ENCODE data around the gene NPAS3.

DNA sequence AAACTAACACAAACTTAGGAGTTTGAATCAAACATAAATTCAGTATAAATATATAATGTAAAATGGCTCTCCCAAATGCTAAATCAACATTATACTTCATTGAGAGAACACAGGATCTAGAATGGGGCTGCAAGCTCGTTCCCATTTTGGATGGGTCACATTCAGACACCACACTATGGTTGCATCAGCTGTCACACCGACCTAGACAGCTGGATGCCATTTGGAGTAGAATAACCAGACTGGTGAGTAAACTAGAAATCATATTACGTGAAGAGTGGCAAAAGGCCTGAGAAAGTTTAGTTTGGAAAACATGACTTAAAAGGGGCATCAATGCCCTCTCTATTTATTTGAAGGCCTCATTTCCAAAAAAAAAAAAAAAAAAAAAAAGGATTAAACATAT is 430.4 kb downstream of the NPAS3 start:
- TF ChIP-seq, protein P1, sequence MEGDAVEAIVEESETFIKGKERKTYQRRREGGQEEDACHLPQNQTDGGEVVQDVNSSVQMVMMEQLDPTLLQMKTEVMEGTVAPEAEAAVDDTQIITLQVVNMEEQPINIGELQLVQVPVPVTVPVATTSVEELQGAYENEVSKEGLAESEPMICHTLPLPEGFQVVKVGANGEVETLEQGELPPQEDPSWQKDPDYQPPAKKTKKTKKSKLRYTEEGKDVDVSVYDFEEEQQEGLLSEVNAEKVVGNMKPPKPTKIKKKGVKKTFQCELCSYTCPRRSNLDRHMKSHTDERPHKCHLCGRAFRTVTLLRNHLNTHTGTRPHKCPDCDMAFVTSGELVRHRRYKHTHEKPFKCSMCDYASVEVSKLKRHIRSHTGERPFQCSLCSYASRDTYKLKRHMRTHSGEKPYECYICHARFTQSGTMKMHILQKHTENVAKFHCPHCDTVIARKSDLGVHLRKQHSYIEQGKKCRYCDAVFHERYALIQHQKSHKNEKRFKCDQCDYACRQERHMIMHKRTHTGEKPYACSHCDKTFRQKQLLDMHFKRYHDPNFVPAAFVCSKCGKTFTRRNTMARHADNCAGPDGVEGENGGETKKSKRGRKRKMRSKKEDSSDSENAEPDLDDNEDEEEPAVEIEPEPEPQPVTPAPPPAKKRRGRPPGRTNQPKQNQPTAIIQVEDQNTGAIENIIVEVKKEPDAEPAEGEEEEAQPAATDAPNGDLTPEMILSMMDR (IDR thresholded peaks at IDR 0.05), result no peak
- TF ChIP-seq ZFX (IDR thresholded peaks at IDR 0.05; ENCODE audit: borderline replicate concordance), result no peak

All from 22Rv1 (cell line).